SH-SY5Y (cell line): ENCODE measurements around the gene PDIA5.

ENCODE experiments used
- GATA2 ChIP-seq: IDR thresholded peaks from 2 replicates; pipeline ENCODE4 v1.6.1; 2011; ENCODE audit warnings: mild to moderate bottlenecking, low read depth, low read length
- GATA3 ChIP-seq: IDR thresholded peaks from 2 replicates; pipeline ENCODE4 v1.6.1; 2011; ENCODE audit warnings: low read depth, mild to moderate bottlenecking, low read length, moderate library complexity

DNA sequence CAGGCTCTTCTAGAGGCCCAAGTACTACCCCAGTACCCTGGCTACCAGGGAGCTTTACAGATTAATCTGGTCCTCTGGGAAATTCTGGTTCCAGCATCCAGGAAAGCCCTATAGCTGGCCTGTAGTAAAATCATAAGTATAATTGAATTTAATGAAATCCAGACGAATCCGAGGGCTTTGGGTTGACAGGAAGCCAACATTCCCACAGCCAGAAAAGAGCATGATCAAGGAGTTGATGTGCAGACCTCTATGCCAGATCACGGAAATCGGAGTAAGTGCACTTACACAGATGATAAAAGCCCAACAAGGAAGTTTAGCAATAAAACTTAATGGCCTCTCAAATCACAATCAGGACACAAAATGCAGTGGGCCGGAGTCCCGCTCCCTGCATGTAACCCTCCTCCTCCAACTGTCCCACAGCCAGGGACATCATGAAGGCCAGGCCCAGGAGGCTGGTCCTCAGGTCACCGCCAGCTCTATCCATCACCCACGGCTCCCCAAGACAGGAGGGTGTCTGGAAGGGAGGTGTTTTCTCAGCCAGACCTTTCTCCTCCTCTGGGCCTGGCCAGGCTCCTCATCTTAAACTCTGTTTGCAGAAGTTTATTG lies 72.1 kb downstream of the PDIA5 start:
- TF ChIP-seq GATA3, result no peak
- peak; percentile 62 for TF ChIP-seq GATA2
